ENCODE results near the gene FAIM.

FAIM gene

DNA sequence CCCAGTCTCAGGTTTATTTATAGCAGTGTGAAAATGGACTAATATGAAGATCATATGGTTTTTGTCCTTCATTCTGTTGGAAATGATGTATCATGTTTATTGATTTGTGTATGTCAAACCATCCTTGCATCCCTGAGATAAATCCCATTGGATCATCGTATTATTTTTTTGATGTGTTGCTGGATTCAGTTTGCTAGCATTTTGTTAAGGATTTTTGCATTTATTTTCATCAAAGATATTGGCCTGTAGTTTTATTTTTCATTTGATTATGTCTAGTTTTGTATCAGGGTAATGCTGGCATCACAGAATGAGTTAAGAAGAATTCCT, 34.3 kb downstream of the FAIM start:
- TF ChIP-seq POLR2A (IDR thresholded peaks at IDR 0.05; ENCODE audit: extremely low read depth, insufficient read length) (no peak), CTCF (IDR thresholded peaks at IDR 0.05; ENCODE audit: low read depth, low read length) (no peak), MAX (IDR thresholded peaks at IDR 0.05; ENCODE audit: low read depth, low read length) (no peak), MYC (IDR thresholded peaks at IDR 0.05; ENCODE audit: low read depth, low read length) (no peak)
- H3K4me3 ChIP-seq (ENCODE audit: low read depth, low read length) = no peak overlapping the region
- DNase-seq (ENCODE audit: low read depth) = no peak

DNA sequence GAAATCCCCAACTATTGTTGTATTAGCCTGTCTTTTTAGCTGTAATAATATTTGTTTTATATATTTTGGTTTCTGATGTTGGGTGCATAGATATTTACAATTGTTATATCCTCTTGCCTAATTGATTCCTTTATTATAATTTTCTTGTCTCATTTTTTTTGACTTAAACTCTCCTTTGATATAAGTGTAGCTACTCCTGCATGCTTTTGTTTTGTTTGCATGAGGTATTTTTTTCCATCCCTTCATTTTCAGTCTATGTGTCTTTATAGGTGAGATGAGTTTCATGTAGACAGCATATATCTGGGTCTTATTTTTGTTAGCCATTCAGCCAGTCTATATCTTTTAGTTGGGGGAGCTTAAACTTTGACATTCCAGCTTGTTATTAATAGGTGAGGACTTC, 37.4 kb downstream of the FAIM start:
- TF ChIP-seq MYC (IDR thresholded peaks at IDR 0.05; ENCODE audit: low read depth, low read length) (no peak), MAX (IDR thresholded peaks at IDR 0.05; ENCODE audit: low read depth, low read length) (no peak), POLR2A (IDR thresholded peaks at IDR 0.05; ENCODE audit: extremely low read depth, insufficient read length) (no peak), CTCF (IDR thresholded peaks at IDR 0.05; ENCODE audit: low read depth, low read length) (no peak)
- no peak overlapping the region for H3K4me3 ChIP-seq (ENCODE audit: low read depth, low read length)
- no peak for DNase-seq (ENCODE audit: low read depth)

DNA sequence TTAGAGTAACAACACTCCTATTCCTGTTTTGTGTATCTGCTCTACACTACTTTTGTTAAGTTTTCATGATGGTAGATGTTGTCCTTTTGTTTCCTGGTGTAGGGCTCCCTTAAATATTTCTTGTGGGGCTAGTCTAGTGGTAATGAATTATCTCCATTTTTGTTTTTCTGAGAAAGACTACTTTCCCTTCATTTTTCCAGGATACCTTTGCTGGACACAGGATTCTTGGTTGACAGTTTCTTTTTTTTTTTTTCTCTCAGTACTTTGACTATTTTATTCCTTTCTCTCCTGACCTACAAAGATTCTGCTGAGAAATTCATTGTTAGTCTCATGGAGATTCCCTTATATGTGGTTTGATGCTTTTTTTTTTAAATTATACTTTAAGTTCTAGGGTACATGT, 37.9 kb downstream of the FAIM start:
- H3K4me3 ChIP-seq (ENCODE audit: low read depth, low read length) = no peak overlapping the region
- no peak for DNase-seq (ENCODE audit: low read depth)
- TF ChIP-seq POLR2A (IDR thresholded peaks at IDR 0.05; ENCODE audit: extremely low read depth, insufficient read length) (no peak), CTCF (IDR thresholded peaks at IDR 0.05; ENCODE audit: low read depth, low read length) (no peak), MYC (IDR thresholded peaks at IDR 0.05; ENCODE audit: low read depth, low read length) (no peak), MAX (IDR thresholded peaks at IDR 0.05; ENCODE audit: low read depth, low read length) (no peak)

- DNase-seq (ENCODE audit: low read depth) = no peak
- TF ChIP-seq MAX (IDR thresholded peaks at IDR 0.05; ENCODE audit: low read depth, low read length) (no peak), MYC (IDR thresholded peaks at IDR 0.05; ENCODE audit: low read depth, low read length) (no peak), POLR2A (IDR thresholded peaks at IDR 0.05; ENCODE audit: extremely low read depth, insufficient read length) (no peak), CTCF (IDR thresholded peaks at IDR 0.05; ENCODE audit: low read depth, low read length) (no peak)
- H3K4me3 ChIP-seq (ENCODE audit: low read depth, low read length) = no peak overlapping the region
Measured at GRCh38 chr3:138649134-138649533, 40.6 kb downstream of the FAIM start.

GRCh38 chr3:138653567-138653966, 45.0 kb downstream of the FAIM start:
- TF ChIP-seq POLR2A (IDR thresholded peaks at IDR 0.05; ENCODE audit: extremely low read depth, insufficient read length) (no peak), MYC (IDR thresholded peaks at IDR 0.05; ENCODE audit: low read depth, low read length) (no peak), MAX (IDR thresholded peaks at IDR 0.05; ENCODE audit: low read depth, low read length) (no peak), CTCF (IDR thresholded peaks at IDR 0.05; ENCODE audit: low read depth, low read length) (no peak)

GRCh38 chr3:138657508-138657907, 48.9 kb downstream of the FAIM start:
- H3K4me3 ChIP-seq (ENCODE audit: low read depth, low read length) = no peak overlapping the region
- DNase-seq (ENCODE audit: low read depth) = no peak
- TF ChIP-seq CTCF (IDR thresholded peaks at IDR 0.05; ENCODE audit: low read depth, low read length) (no peak), MAX (IDR thresholded peaks at IDR 0.05; ENCODE audit: low read depth, low read length) (no peak), POLR2A (IDR thresholded peaks at IDR 0.05; ENCODE audit: extremely low read depth, insufficient read length) (no peak), MYC (IDR thresholded peaks at IDR 0.05; ENCODE audit: low read depth, low read length) (no peak)

More at GRCh38 chr3:138653567-138653966, 45.0 kb downstream of the FAIM start:
- H3K4me3 ChIP-seq (ENCODE audit: low read depth, low read length) = no peak overlapping the region
- no peak for DNase-seq (ENCODE audit: low read depth)
